ENCODE data around the gene DARS1.

DNA sequence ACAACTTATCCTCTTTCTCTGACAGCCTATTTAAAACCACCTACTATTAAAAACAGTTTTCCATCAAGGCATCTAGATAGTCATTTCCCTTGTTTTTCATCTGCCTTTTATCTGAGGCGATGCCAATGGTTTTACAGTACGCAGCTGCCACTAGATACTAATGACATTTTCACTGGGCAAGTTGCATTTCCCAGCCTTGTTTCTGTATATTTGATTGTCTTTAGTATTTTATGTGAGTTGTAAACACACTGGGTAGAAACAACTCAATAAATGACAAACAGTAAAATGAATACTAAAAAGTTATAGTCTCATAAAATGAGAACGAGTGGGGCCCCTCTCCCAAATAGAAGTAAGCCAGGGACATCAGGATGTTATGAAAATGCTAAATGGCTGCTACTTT, 8.9 kb upstream of the DARS1 start:
- TF ChIP-seq, protein P1, sequence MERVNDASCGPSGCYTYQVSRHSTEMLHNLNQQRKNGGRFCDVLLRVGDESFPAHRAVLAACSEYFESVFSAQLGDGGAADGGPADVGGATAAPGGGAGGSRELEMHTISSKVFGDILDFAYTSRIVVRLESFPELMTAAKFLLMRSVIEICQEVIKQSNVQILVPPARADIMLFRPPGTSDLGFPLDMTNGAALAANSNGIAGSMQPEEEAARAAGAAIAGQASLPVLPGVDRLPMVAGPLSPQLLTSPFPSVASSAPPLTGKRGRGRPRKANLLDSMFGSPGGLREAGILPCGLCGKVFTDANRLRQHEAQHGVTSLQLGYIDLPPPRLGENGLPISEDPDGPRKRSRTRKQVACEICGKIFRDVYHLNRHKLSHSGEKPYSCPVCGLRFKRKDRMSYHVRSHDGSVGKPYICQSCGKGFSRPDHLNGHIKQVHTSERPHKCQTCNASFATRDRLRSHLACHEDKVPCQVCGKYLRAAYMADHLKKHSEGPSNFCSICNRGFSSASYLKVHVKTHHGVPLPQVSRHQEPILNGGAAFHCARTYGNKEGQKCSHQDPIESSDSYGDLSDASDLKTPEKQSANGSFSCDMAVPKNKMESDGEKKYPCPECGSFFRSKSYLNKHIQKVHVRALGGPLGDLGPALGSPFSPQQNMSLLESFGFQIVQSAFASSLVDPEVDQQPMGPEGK (CRISPR knock-in tag; IDR thresholded peaks at IDR 0.05; ENCODE audit: borderline replicate concordance) = no peak
- no peak for TF ChIP-seq RARB (CRISPR knock-in tag; IDR thresholded peaks at IDR 0.05)
- no peak for TF ChIP-seq PPARA (CRISPR knock-in tag; IDR thresholded peaks at IDR 0.05; ENCODE audit: borderline replicate concordance)
- TF ChIP-seq ISL1 (CRISPR knock-in tag; IDR thresholded peaks at IDR 0.05) = no peak
- TF ChIP-seq ARNTL (CRISPR knock-in tag; IDR thresholded peaks at IDR 0.05; ENCODE audit: borderline replicate concordance, low read depth) = no peak
- TF ChIP-seq TOX (CRISPR knock-in tag; IDR thresholded peaks at IDR 0.05; ENCODE audit: borderline replicate concordance) = no peak
- no peak for TF ChIP-seq ZNF70 (CRISPR knock-in tag; IDR thresholded peaks at IDR 0.05)
- TF ChIP-seq ESRRG (CRISPR knock-in tag; IDR thresholded peaks at IDR 0.05) = no peak
- TF ChIP-seq, protein P2, sequence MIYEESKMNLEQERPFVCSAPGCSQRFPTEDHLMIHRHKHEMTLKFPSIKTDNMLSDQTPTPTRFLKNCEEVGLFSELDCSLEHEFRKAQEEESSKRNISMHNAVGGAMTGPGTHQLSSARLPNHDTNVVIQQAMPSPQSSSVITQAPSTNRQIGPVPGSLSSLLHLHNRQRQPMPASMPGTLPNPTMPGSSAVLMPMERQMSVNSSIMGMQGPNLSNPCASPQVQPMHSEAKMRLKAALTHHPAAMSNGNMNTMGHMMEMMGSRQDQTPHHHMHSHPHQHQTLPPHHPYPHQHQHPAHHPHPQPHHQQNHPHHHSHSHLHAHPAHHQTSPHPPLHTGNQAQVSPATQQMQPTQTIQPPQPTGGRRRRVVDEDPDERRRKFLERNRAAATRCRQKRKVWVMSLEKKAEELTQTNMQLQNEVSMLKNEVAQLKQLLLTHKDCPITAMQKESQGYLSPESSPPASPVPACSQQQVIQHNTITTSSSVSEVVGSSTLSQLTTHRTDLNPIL (CRISPR knock-in tag; IDR thresholded peaks at IDR 0.05; ENCODE audit: low read depth) = no peak
